ENCODE measurements around the gene SPTSSA.
A peak's percentile ranks its signal among the peaks of the same experiment; 100 is the strongest.
"Not testable (repeated sequence)": the region's sequence is repeated elsewhere in the genome, so short reads cannot be mapped to it uniquely, and the experiment has no call there.

Gene SPTSSA

GRCh38 chr14:34472706-34473279 is 10.8 kb upstream of the SPTSSA start:
- no peak for DNase-seq (ENCODE audit: low spot score)

- DNase-seq (ENCODE audit: low spot score) = no peak
These were observed 8.3 kb upstream of the SPTSSA start for GRCh38 chr14:34470319-34470718.

- no peak for DNase-seq (ENCODE audit: low spot score)
These were observed 4.7 kb upstream of the SPTSSA start for GRCh38 chr14:34466691-34467090.

GRCh38 chr14:34465069-34465859 is 3.2 kb upstream of the SPTSSA start:
- no peak for DNase-seq (ENCODE audit: low spot score)

- no peak for DNase-seq (ENCODE audit: low spot score)
These were observed 1.5 kb upstream of the SPTSSA start for GRCh38 chr14:34463598-34463961.

- DNase-seq (ENCODE audit: low spot score) = peak; percentile 23
These were observed 507 bp downstream of the SPTSSA start for GRCh38 chr14:34461334-34462131.

GRCh38 chr14:34460841-34461240 is 1.2 kb downstream of the SPTSSA start:
- DNase-seq (ENCODE audit: low spot score) = no peak

GRCh38 chr14:34460295-34460694 is 1.7 kb downstream of the SPTSSA start:
- DNase-seq (ENCODE audit: low spot score) = no peak

GRCh38 chr14:34457186-34457585 is 4.9 kb downstream of the SPTSSA start:
- DNase-seq (ENCODE audit: low spot score) = no peak

- no peak for DNase-seq (ENCODE audit: low spot score)
These were observed 8.8 kb downstream of the SPTSSA start for GRCh38 chr14:34453226-34453625.

- DNase-seq (ENCODE audit: low spot score) = no peak
These were observed 9.7 kb downstream of the SPTSSA start for GRCh38 chr14:34452258-34452822.

GRCh38 chr14:34450958-34451357 is 11.1 kb downstream of the SPTSSA start:
- no peak for DNase-seq (ENCODE audit: low spot score)

GRCh38 chr14:34450542-34450915 is 11.5 kb downstream of the SPTSSA start:
- DNase-seq (ENCODE audit: low spot score) = no peak

- DNase-seq (ENCODE audit: low spot score) = no peak
These were observed 12.1 kb downstream of the SPTSSA start for GRCh38 chr14:34449819-34450541.

GRCh38 chr14:34439090-34439489 is 22.9 kb downstream of the SPTSSA start:
- no peak for DNase-seq (ENCODE audit: low spot score)

- no peak for DNase-seq (ENCODE audit: low spot score)
These were observed 23.6 kb downstream of the SPTSSA start for GRCh38 chr14:34438438-34438837.

GRCh38 chr14:34437729-34438080 is 24.3 kb downstream of the SPTSSA start:
- no peak for DNase-seq (ENCODE audit: low spot score)

- no peak for DNase-seq (ENCODE audit: low spot score)
These were observed 24.9 kb downstream of the SPTSSA start for GRCh38 chr14:34436960-34437728.

- peak; percentile 8 for DNase-seq (ENCODE audit: low spot score)
These were observed 25.7 kb downstream of the SPTSSA start for GRCh38 chr14:34436118-34436905.

GRCh38 chr14:34433957-34434356 is 28.1 kb downstream of the SPTSSA start:
- DNase-seq (ENCODE audit: low spot score) = no peak

GRCh38 chr14:34428102-34428466 is 34.0 kb downstream of the SPTSSA start:
- DNase-seq (ENCODE audit: low spot score) = not testable (repeated sequence)

Data from germinal center (tissue), 1 donor.